Stimulated activated CD8-positive, alpha-beta memory T cell treated with anti-CD3 and anti-CD28 coated beads, Interleukin-7, amount 100 ng/mL, for 24 hours (primary cell): ENCODE data around the gene SCAI.
"Not testable (repeated sequence)": the region's sequence is repeated elsewhere in the genome, so short reads cannot be mapped to it uniquely, and the experiment has no call there.

Experiments used
- DNase-seq: peaks from one replicate; pipeline ENCODE4 v3.0.0-alpha.2; 2020; ENCODE audit warnings: low read depth

The SCAI gene

GRCh38 chr9:125106285-125106893 is 36.9 kb downstream of the SCAI start:
- DNase-seq: no peak

DNA sequence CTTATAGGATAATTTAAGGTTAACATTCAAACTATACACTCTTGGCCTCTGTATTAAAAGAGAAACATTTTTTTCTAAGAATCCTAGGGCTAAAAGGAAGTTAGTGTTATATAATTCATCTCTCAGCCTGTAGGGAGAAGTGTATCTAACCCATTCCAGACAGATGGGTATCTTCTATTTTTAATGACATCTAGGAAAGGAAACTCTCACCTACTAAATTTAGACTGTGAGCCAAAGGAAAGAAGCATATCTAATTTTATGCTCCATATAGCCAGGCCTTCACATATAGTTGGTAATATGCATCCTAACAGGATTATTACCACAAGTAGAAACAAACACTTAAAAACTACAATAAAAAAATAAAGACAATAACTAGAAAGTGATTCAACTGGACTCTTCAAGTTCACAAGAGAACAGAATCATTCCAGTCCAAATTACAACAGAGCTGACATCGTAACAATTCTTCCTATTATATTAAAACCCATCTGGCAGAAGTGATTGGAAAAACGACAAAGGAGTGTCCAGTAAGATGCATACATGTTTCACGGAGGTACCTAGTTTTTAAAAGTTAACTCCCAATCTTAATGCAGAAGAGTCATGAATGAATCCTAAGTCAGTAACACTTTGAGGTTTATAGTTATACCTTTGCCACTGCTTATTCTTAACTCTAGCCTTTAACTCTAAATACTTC is 39.4 kb downstream of the SCAI start:
- no peak for DNase-seq

GRCh38 chr9:125103021-125103420 is 40.3 kb downstream of the SCAI start:
- DNase-seq: no peak

GRCh38 chr9:125100822-125101221 is 42.5 kb downstream of the SCAI start:
- DNase-seq: no peak

- no peak for DNase-seq
Measured at GRCh38 chr9:125099816-125100215, 43.5 kb downstream of the SCAI start.

- no peak for DNase-seq
Measured at GRCh38 chr9:125095821-125096443, 47.4 kb downstream of the SCAI start.

GRCh38 chr9:125091121-125091520 is 52.2 kb downstream of the SCAI start:
- DNase-seq: no peak

- no peak for DNase-seq
Measured at GRCh38 chr9:125089331-125089730, 54.0 kb downstream of the SCAI start.

GRCh38 chr9:125088752-125089151 is 54.6 kb downstream of the SCAI start:
- DNase-seq: no peak

DNA sequence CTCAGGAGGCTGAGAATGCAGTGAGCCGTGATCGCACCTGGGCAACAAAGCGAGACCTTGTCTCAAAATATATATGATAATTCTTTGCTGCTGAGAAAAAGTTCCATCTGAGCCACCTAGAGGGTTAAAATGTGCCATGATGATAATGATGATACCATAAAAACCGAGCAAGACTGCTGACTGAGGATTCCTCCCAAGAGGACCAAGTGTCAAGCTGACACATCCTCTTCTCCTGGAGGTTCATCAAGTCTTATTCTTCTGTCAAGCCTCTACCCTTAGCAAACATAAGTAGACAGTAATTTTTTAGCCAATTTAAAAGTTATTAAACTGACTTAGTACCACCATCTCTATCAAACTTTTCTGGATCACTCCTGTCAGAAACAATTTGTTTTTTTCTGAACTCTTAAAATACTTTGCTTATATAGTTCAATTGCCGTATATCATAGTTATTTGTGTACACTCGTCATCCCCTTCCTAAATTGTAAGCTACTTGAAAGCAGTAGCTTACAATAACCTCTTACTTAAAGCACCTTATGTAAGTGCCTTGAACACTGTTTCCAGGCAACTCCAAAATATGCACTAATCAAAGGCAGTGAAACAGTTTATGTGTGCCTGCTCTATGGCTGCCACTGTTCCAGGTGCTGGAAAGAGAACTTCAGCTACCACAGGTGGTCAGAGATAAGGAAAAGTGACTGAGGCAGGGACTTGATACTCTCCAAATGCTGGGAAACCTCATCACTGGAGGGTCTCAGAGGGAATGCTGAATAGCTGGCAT is 57.4 kb downstream of the SCAI start:
- no peak for DNase-seq

- DNase-seq: not testable (repeated sequence)
Measured at GRCh38 chr9:125082197-125082596, 61.1 kb downstream of the SCAI start.

- DNase-seq: not testable (repeated sequence)
Measured at GRCh38 chr9:125080797-125081196, 62.5 kb downstream of the SCAI start.

DNA sequence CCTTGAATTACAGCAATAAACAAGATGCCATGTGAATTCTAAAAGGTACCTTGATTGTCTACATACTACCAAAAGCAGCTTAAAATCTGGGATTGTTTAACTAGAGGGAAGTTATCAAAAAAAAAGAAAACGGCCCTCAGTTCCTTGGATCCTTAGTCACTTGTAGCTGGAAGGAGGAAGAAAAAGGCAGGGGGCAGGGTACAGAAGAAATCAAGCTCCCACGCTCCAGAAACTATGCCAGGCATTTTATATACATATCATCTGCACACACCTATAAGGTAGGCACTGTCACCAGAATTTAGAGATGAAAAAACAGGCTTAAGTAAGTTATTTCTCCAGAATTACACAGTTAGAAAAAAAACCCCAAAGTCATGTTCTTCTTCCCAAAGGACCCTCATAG is 63.4 kb downstream of the SCAI start:
- DNase-seq: no peak

GRCh38 chr9:125075997-125076396 is 67.3 kb downstream of the SCAI start:
- DNase-seq: no peak

- DNase-seq: no peak
Measured at GRCh38 chr9:125074976-125075375, 68.4 kb downstream of the SCAI start.

DNA sequence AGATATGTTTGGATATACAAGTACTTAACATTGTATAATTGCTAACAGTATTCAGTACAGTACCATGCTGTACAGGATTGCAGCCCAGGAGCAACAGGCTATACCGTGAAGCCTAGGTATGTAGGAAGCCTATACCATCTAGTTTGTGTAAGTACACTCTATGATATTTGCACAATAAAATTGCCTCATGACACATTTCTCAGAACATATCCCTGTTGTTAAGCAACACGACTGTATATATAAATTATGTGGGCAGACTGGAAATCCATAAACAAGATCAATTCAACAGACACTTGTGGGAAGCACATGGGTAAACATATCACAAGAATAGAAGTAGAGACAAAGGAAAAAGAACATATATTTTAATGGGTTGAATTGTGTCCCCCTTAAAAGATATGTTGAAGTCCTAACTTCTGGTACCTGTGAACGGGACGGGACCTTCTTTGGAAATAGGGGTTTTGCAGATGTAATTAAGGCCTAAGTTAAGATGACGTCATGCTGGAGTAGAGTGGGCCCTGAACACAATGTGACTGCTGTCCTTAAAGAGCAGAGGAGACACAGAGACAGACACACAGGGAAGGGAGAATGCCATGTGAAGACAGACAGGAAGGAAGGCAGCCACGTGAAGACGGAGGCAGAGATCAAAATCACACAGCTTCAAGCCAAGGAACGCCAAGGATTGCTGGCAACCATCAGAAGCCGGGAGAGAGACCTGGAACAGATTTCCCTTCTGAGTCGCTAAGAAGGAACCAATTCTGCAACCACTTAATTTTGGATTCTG is 76.3 kb downstream of the SCAI start:
- no peak for DNase-seq

DNA sequence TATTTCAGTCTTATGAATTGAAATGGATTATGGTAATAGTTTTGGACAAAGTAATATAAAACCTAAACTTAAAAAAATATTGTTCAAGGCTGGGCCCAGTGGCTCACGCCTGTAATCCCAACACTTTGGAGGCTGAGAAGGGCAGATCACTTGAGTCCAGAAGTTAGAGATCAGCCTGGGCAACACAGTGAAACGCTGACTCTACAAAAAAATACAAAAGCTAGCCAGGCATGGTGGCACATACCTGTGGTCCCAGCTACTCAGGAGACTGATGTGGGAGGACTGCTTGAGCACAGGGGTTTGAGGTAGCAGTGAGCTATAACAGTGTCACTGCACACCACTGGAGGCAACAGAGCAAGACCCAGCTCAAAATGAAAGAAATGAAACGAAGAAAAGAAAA is 81.9 kb downstream of the SCAI start:
- DNase-seq: no peak

- no peak for DNase-seq
Measured at GRCh38 chr9:125049212-125050049, 93.9 kb downstream of the SCAI start.

GRCh38 chr9:125043631-125044030 is 99.7 kb downstream of the SCAI start:
- DNase-seq: no peak

GRCh38 chr9:125043148-125043547 is 100.2 kb downstream of the SCAI start:
- no peak for DNase-seq

- no peak for DNase-seq
Measured at GRCh38 chr9:125038166-125038565, 105.2 kb downstream of the SCAI start.
